ENCODE results near the gene IFT88. TPM values are rescaled to one million over a fixed set of nuclear protein-coding genes. Genes with fewer than 3 reads are reported as not detected.

IFT88 gene
- total and polyA plus RNA-seq, 2 donors: 12.6 to 18.2 TPM

GRCh38 chr13:20607015-20607414 lies 40.1 kb downstream of the IFT88 start:
- Histone ChIP-seq H3K4me1 (ENCODE audit: control insufficient read depth in 2 of 2, insufficient read depth in 2 of 2, low read length in 2 of 2) (no peaks in the 10 kb centered on the region), H3K27ac (ENCODE audit: low read depth in 1 of 2, low read length in 1 of 2) (no peak overlapping the region), H3K36me3 (ENCODE audit: control insufficient read depth in 2 of 2, insufficient read depth in 2 of 2, low read length in 1 of 2) (peaks cover 10 to 20% of the 10 kb centered on the region in 2 donors), H3K9me3 (ENCODE audit: control insufficient read depth in 2 of 2, insufficient read depth in 1 of 2, low read length in 1 of 2) (no peaks in the 10 kb centered on the region), H3K27me3 (ENCODE audit: control insufficient read depth in 2 of 2, insufficient read depth in 1 of 2, low read length in 1 of 2) (no peaks in the 10 kb centered on the region), H3K4me3 (ENCODE audit: low read length in 2 of 2) (no peak overlapping the region)
- 99% methylated on average over 15 of the region's 15 CpGs for WGBS
- DNase-seq (ENCODE audit: low read depth in 6 of 9, low spot score in 9 of 9): no peak

GRCh38 chr13:20608438-20609020 lies 41.6 kb downstream of the IFT88 start:
- Histone ChIP-seq H3K36me3 (ENCODE audit: control insufficient read depth in 2 of 2, insufficient read depth in 2 of 2, low read length in 1 of 2) (peaks cover 10 to 20% of the 10 kb centered on the region in 2 donors), H3K27ac (ENCODE audit: low read depth in 1 of 2, low read length in 1 of 2) (no peak overlapping the region), H3K9me3 (ENCODE audit: control insufficient read depth in 2 of 2, insufficient read depth in 1 of 2, low read length in 1 of 2) (no peaks in the 10 kb centered on the region), H3K4me3 (ENCODE audit: low read length in 2 of 2) (no peak overlapping the region), H3K27me3 (ENCODE audit: control insufficient read depth in 2 of 2, insufficient read depth in 1 of 2, low read length in 1 of 2) (no peaks in the 10 kb centered on the region), H3K4me1 (ENCODE audit: control insufficient read depth in 2 of 2, insufficient read depth in 2 of 2, low read length in 2 of 2) (no peaks in the 10 kb centered on the region)
- DNase-seq (ENCODE audit: low read depth in 6 of 9, low spot score in 9 of 9): no peak
- WGBS: 88% methylated on average over 10 of the region's 10 CpGs

GRCh38 chr13:20609145-20609544 lies 42.2 kb downstream of the IFT88 start:
- H3K4me3 ChIP-seq (ENCODE audit: low read length in 2 of 2): no peak overlapping the region
- H3K9me3 ChIP-seq (ENCODE audit: control insufficient read depth in 2 of 2, insufficient read depth in 1 of 2, low read length in 1 of 2): no peaks in the 10 kb centered on the region
- WGBS: over 99% methylated on average over 6 of the region's 6 CpGs
- peaks cover 10 to 20% of the 10 kb centered on the region in 2 donors for H3K36me3 ChIP-seq (ENCODE audit: control insufficient read depth in 2 of 2, insufficient read depth in 2 of 2, low read length in 1 of 2)
- no peak overlapping the region for H3K27ac ChIP-seq (ENCODE audit: low read depth in 1 of 2, low read length in 1 of 2)
- DNase-seq (ENCODE audit: low read depth in 6 of 9, low spot score in 9 of 9): no peak
- no peaks in the 10 kb centered on the region for H3K4me1 ChIP-seq (ENCODE audit: control insufficient read depth in 2 of 2, insufficient read depth in 2 of 2, low read length in 2 of 2)
- H3K27me3 ChIP-seq (ENCODE audit: control insufficient read depth in 2 of 2, insufficient read depth in 1 of 2, low read length in 1 of 2): no peaks in the 10 kb centered on the region

GRCh38 chr13:20610006-20610405 lies 43.0 kb downstream of the IFT88 start:
- no peak for DNase-seq (ENCODE audit: low read depth in 6 of 9, low spot score in 9 of 9)
- no peak overlapping the region for H3K27ac ChIP-seq (ENCODE audit: low read depth in 1 of 2, low read length in 1 of 2)
- H3K4me1 ChIP-seq (ENCODE audit: control insufficient read depth in 2 of 2, insufficient read depth in 2 of 2, low read length in 2 of 2): no peaks in the 10 kb centered on the region
- 96% methylated on average over 4 of the region's 4 CpGs for WGBS
- H3K4me3 ChIP-seq (ENCODE audit: low read length in 2 of 2): no peak overlapping the region
- H3K9me3 ChIP-seq (ENCODE audit: control insufficient read depth in 2 of 2, insufficient read depth in 1 of 2, low read length in 1 of 2): no peaks in the 10 kb centered on the region
- peaks cover 10 to 20% of the 10 kb centered on the region in 2 donors for H3K36me3 ChIP-seq (ENCODE audit: control insufficient read depth in 2 of 2, insufficient read depth in 2 of 2, low read length in 1 of 2)
- H3K27me3 ChIP-seq (ENCODE audit: control insufficient read depth in 2 of 2, insufficient read depth in 1 of 2, low read length in 1 of 2): no peaks in the 10 kb centered on the region

- no peak for DNase-seq (ENCODE audit: low read depth in 6 of 9, low spot score in 9 of 9)
- WGBS: 98% methylated on average over 3 of the region's 3 CpGs
- Histone ChIP-seq H3K27ac (ENCODE audit: low read depth in 1 of 2, low read length in 1 of 2) (no peak overlapping the region), H3K9me3 (ENCODE audit: control insufficient read depth in 2 of 2, insufficient read depth in 1 of 2, low read length in 1 of 2) (peaks cover 0 to 7% of the 10 kb centered on the region in 2 donors), H3K36me3 (ENCODE audit: control insufficient read depth in 2 of 2, insufficient read depth in 2 of 2, low read length in 1 of 2) (no peaks in the 10 kb centered on the region), H3K27me3 (ENCODE audit: control insufficient read depth in 2 of 2, insufficient read depth in 1 of 2, low read length in 1 of 2) (no peaks in the 10 kb centered on the region), H3K4me3 (ENCODE audit: low read length in 2 of 2) (no peak overlapping the region), H3K4me1 (ENCODE audit: control insufficient read depth in 2 of 2, insufficient read depth in 2 of 2, low read length in 2 of 2) (no peaks in the 10 kb centered on the region)
Observed at GRCh38 chr13:20616059-20616797, 49.3 kb downstream of the IFT88 start.

- Histone ChIP-seq H3K27ac (ENCODE audit: low read depth in 1 of 2, low read length in 1 of 2) (no peak overlapping the region), H3K36me3 (ENCODE audit: control insufficient read depth in 2 of 2, insufficient read depth in 2 of 2, low read length in 1 of 2) (peaks cover 0 to 4% of the 10 kb centered on the region in 2 donors), H3K4me3 (ENCODE audit: low read length in 2 of 2) (no peak overlapping the region), H3K4me1 (ENCODE audit: control insufficient read depth in 2 of 2, insufficient read depth in 2 of 2, low read length in 2 of 2) (no peaks in the 10 kb centered on the region), H3K27me3 (ENCODE audit: control insufficient read depth in 2 of 2, insufficient read depth in 1 of 2, low read length in 1 of 2) (no peaks in the 10 kb centered on the region), H3K9me3 (ENCODE audit: control insufficient read depth in 2 of 2, insufficient read depth in 1 of 2, low read length in 1 of 2) (peaks cover 0 to 7% of the 10 kb centered on the region in 2 donors)
- WGBS: 98% methylated on average over 3 of the region's 3 CpGs
- DNase-seq (ENCODE audit: low read depth in 6 of 9, low spot score in 9 of 9): no peak
Observed at GRCh38 chr13:20623000-20623399, 56.0 kb downstream of the IFT88 start.

GRCh38 chr13:20624213-20624612 lies 57.3 kb downstream of the IFT88 start:
- no peaks in the 10 kb centered on the region for H3K27me3 ChIP-seq (ENCODE audit: control insufficient read depth in 2 of 2, insufficient read depth in 1 of 2, low read length in 1 of 2)
- H3K9me3 ChIP-seq (ENCODE audit: control insufficient read depth in 2 of 2, insufficient read depth in 1 of 2, low read length in 1 of 2): peaks cover 0 to 7% of the 10 kb centered on the region in 2 donors
- H3K27ac ChIP-seq (ENCODE audit: low read depth in 1 of 2, low read length in 1 of 2): no peak overlapping the region
- no peak overlapping the region for H3K4me3 ChIP-seq (ENCODE audit: low read length in 2 of 2)
- H3K36me3 ChIP-seq (ENCODE audit: control insufficient read depth in 2 of 2, insufficient read depth in 2 of 2, low read length in 1 of 2): peaks cover 0 to 4% of the 10 kb centered on the region in 2 donors
- no peaks in the 10 kb centered on the region for H3K4me1 ChIP-seq (ENCODE audit: control insufficient read depth in 2 of 2, insufficient read depth in 2 of 2, low read length in 2 of 2)
- WGBS: 98% methylated on average over 4 of the region's 4 CpGs
- no peak for DNase-seq (ENCODE audit: low read depth in 6 of 9, low spot score in 9 of 9)

- DNase-seq (ENCODE audit: low read depth in 6 of 9, low spot score in 9 of 9): no peak
- Histone ChIP-seq H3K9me3 (ENCODE audit: control insufficient read depth in 2 of 2, insufficient read depth in 1 of 2, low read length in 1 of 2) (no peaks in the 10 kb centered on the region), H3K4me1 (ENCODE audit: control insufficient read depth in 2 of 2, insufficient read depth in 2 of 2, low read length in 2 of 2) (no peaks in the 10 kb centered on the region), H3K27me3 (ENCODE audit: control insufficient read depth in 2 of 2, insufficient read depth in 1 of 2, low read length in 1 of 2) (no peaks in the 10 kb centered on the region), H3K4me3 (ENCODE audit: low read length in 2 of 2) (no peak overlapping the region), H3K27ac (ENCODE audit: low read depth in 1 of 2, low read length in 1 of 2) (no peak overlapping the region), H3K36me3 (ENCODE audit: control insufficient read depth in 2 of 2, insufficient read depth in 2 of 2, low read length in 1 of 2) (peaks cover 0 to 3% of the 10 kb centered on the region in 2 donors)
- over 99% methylated on average over 3 of the region's 3 CpGs for whole genome bisulfite sequencing
Observed at GRCh38 chr13:20633802-20634201, 66.8 kb downstream of the IFT88 start.

- H3K4me1 ChIP-seq (ENCODE audit: control insufficient read depth in 2 of 2, insufficient read depth in 2 of 2, low read length in 2 of 2): no peaks in the 10 kb centered on the region
- H3K36me3 ChIP-seq (ENCODE audit: control insufficient read depth in 2 of 2, insufficient read depth in 2 of 2, low read length in 1 of 2): peaks cover 0 to 3% of the 10 kb centered on the region in 2 donors
- no peaks in the 10 kb centered on the region for H3K27me3 ChIP-seq (ENCODE audit: control insufficient read depth in 2 of 2, insufficient read depth in 1 of 2, low read length in 1 of 2)
- 98% methylated on average over 1 of the region's 1 CpG for WGBS
- DNase-seq (ENCODE audit: low read depth in 6 of 9, low spot score in 9 of 9): no peak
- H3K9me3 ChIP-seq (ENCODE audit: control insufficient read depth in 2 of 2, insufficient read depth in 1 of 2, low read length in 1 of 2): no peaks in the 10 kb centered on the region
- H3K27ac ChIP-seq (ENCODE audit: low read depth in 1 of 2, low read length in 1 of 2): no peak overlapping the region
- no peak overlapping the region for H3K4me3 ChIP-seq (ENCODE audit: low read length in 2 of 2)
Observed at GRCh38 chr13:20636079-20636478, 69.1 kb downstream of the IFT88 start.

Measured in thymus (tissue), 11 donors.